ENCODE results near the gene RPL7L1. TPM values are rescaled to one million over a fixed set of nuclear protein-coding genes. Genes with fewer than 3 reads are reported as not detected.

The RPL7L1 gene
- total RNA-seq, 1 experiment from 2014 or later: 183 TPM

- no peak overlapping the region for H3K4me3 ChIP-seq (ENCODE audit: low read depth, low read length, poor library complexity, severe bottlenecking)
- intact Hi-C loops (cut with micrococcal nuclease; ENCODE audit: unreplicated experiment): no loop called here
- H3K9me3 ChIP-seq (ENCODE audit: low read depth, low read length, poor library complexity, severe bottlenecking): no peaks in the 10 kb centered on the region
- no TSS peak for BruUV-seq (replicated peaks)
- H3K36me3 ChIP-seq (ENCODE audit: insufficient read depth, low read length, poor library complexity, severe bottlenecking): peaks cover 35% of the 10 kb centered on the region
- ChIA-PET CTCF (no interaction called here), POLR2A (ENCODE audit: low non-redundant PET) (no interaction called here)
- H3K27me3 ChIP-seq (replicated peaks; ENCODE audit: insufficient read depth, low read depth, low read length, poor library complexity): no peaks in the 10 kb centered on the region
- H3K27ac ChIP-seq (ENCODE audit: low read depth, low read length, poor library complexity, severe bottlenecking): no peak overlapping the region
- no peak for DNase-seq (ENCODE audit: low spot score)
- no peak for TF ChIP-seq CTCF (conservative IDR thresholded peaks at IDR 0.05; ENCODE audit: low read depth, low read length)
- TF ChIP-seq EZH2 (IDR thresholded peaks at IDR 0.05; ENCODE audit: borderline replicate concordance, low read depth, low read length, poor library complexity, severe bottlenecking): no peak
- peaks cover 16% of the 10 kb centered on the region for H3K4me1 ChIP-seq (ENCODE audit: insufficient read depth, low read length, poor library complexity, severe bottlenecking)
Observed at GRCh38 chr6:42936398-42936797, 57.0 kb downstream of the RPL7L1 start.

GRCh38 chr6:42937548-42938427, 58.4 kb downstream of the RPL7L1 start:
- Histone ChIP-seq H3K4me1 (ENCODE audit: insufficient read depth, low read length, poor library complexity, severe bottlenecking) (peaks cover 6% of the 10 kb centered on the region), H3K9me3 (ENCODE audit: low read depth, low read length, poor library complexity, severe bottlenecking) (no peaks in the 10 kb centered on the region), H3K4me3 (ENCODE audit: low read depth, low read length, poor library complexity, severe bottlenecking) (no peak overlapping the region), H3K27ac (ENCODE audit: low read depth, low read length, poor library complexity, severe bottlenecking) (no peak overlapping the region), H3K27me3 (replicated peaks; ENCODE audit: insufficient read depth, low read depth, low read length, poor library complexity) (no peaks in the 10 kb centered on the region), H3K36me3 (ENCODE audit: insufficient read depth, low read length, poor library complexity, severe bottlenecking) (peaks cover 35% of the 10 kb centered on the region)
- CTCF ChIA-PET: no interaction called here
- POLR2A ChIA-PET (ENCODE audit: low non-redundant PET): no interaction called here
- intact Hi-C loops (cut with micrococcal nuclease; ENCODE audit: unreplicated experiment): no loop called here
- BruUV-seq (replicated peaks): no TSS peak
- no peak for DNase-seq (ENCODE audit: low spot score)
- TF ChIP-seq CTCF (conservative IDR thresholded peaks at IDR 0.05; ENCODE audit: low read depth, low read length) (no peak), EZH2 (IDR thresholded peaks at IDR 0.05; ENCODE audit: borderline replicate concordance, low read depth, low read length, poor library complexity, severe bottlenecking) (no peak)

GRCh38 chr6:42938428-42938796, 59.0 kb downstream of the RPL7L1 start:
- peaks cover 35% of the 10 kb centered on the region for H3K36me3 ChIP-seq (ENCODE audit: insufficient read depth, low read length, poor library complexity, severe bottlenecking)
- no peaks in the 10 kb centered on the region for H3K9me3 ChIP-seq (ENCODE audit: low read depth, low read length, poor library complexity, severe bottlenecking)
- intact Hi-C loops (cut with micrococcal nuclease; ENCODE audit: unreplicated experiment): no loop called here
- POLR2A ChIA-PET (ENCODE audit: low non-redundant PET): interaction anchor here (0.6 kb wide), 1 partner anchor 14 kb away, joined by 8 read pairs; no protein-coding TSS in a partner anchor
- no peak for TF ChIP-seq EZH2 (IDR thresholded peaks at IDR 0.05; ENCODE audit: borderline replicate concordance, low read depth, low read length, poor library complexity, severe bottlenecking)
- TF ChIP-seq CTCF (conservative IDR thresholded peaks at IDR 0.05; ENCODE audit: low read depth, low read length): no peak
- no peaks in the 10 kb centered on the region for H3K27me3 ChIP-seq (replicated peaks; ENCODE audit: insufficient read depth, low read depth, low read length, poor library complexity)
- BruUV-seq (replicated peaks): no TSS peak
- no peaks in the 10 kb centered on the region for H3K4me1 ChIP-seq (ENCODE audit: insufficient read depth, low read length, poor library complexity, severe bottlenecking)
- no peak overlapping the region for H3K4me3 ChIP-seq (ENCODE audit: low read depth, low read length, poor library complexity, severe bottlenecking)
- no peak for DNase-seq (ENCODE audit: low spot score)
- H3K27ac ChIP-seq (ENCODE audit: low read depth, low read length, poor library complexity, severe bottlenecking): no peak overlapping the region
- CTCF ChIA-PET: no interaction called here

Data from A673 (cell line).